ENCODE results near the gene OPN5.
"Not testable (repeated sequence)": the region's sequence is repeated elsewhere in the genome, so short reads cannot be mapped to it uniquely, and the experiment has no call there.

The OPN5 gene

DNA sequence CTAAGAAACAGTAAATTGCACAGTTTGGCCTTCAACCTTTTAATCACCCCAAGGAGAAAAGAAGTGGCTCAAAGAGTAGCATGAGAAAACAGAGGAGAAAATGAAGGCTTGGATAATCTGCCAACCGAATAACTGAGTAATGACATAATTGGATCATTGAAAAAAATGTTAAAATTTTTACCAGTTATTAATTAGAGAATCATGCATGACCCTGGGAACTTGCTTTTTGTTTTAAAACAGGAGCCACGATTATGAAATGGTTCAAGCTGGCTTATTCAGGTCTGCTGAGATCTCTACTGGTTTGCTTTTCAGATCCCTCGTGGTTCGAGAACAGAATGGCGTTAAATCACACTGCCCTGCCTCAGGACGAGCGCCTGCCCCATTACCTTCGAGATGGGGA lies at the start of gene OPN5:
TSS of gene OPN5 (plus strand) at position 301 of the 400 bp plus-strand sequence. CDS start at position 336, 35 bp downstream.
- DNase-seq (ENCODE audit: low read depth, low spot score), result no peak

DNA sequence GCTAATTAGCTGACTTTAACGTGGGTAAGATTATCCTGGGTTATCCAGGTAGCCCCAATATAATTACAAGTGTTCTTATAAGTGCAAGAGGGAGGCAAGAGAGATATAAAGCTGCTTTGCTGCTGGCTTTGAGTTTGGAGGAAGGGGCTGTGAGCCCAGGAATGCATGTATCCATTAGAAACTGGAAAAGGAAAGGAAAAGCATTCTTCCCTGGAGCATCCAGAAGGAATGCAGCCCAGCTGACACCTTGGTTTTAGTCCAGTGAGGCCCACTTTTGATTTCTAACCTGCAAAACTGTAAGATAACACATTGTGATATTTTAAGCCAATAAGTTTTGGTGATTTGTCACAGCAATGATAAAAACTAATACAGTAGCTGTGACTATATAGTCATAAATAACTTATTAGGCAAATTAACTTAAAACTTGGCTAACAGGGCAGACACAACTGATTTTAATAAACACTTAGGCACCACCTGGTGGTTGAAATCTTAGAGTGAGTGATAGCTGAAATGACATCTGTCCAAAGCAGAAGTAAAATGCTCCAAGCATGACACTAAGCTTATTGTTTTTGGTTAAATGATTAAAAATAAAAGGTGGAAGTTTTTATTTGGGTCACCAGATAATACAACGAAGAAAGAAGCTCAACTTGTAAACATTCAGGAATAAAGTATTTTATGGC lies 47.8 kb upstream of the OPN5 start:
- no peak for DNase-seq (ENCODE audit: low read depth, low spot score)

DNA sequence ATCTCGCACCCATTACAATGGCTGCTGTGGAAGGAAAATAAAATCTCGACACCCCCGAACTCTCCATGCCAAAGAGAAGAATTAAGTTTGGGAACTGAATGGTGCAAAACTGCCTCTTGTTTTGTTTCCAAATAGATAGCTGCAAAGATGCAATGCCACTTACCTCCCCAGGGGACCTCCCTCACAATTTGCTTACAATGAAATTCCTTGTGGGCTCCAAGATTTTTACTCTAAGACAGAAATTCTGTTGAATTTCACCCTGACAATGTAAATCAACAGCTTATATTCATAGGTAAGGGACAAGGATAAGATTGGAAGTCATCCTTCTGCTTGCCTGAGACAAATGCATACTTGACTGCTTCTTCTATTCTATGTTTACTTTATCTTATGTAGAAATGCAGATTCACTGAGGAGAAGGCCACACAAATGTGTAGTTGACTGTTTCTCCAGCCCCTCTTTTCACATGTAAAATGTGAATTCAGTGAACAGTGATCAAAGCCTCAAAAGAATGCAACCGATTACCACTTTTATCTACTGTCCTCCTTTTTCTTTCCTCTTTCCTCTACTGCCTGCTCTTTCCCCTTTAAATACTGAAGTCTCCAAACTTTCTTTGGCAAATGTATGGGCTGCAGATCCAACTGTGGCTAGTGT lies 46.9 kb upstream of the OPN5 start:
- no peak for DNase-seq (ENCODE audit: low read depth, low spot score)

DNA sequence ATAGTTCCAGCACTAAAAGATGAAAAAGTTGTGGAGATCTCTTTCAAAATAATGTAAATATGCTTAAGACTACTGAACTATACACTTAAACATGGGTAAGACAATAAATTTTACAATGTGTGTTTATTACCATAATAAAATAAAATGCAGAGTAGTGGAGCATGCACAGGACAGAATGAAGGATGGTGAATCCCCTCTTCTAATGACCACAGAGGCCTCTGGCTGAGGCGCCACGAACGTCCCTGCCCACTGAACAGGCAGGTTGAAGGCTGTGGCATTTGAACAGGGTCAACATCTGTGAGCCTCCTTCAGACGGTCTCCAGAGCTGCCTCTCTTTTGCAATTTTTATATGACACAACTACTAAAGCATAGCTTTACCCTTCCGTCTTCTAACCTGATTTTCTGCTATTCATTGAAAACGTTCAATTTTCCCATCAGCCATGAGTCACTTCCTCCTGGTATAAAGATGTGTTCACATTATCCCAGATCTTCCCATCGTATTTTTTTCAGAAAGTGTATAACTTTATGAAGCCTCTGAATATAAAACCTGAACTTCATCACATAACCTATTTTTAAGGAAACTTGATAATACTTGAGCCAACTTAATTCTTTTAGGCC lies 45.6 kb upstream of the OPN5 start:
- DNase-seq (ENCODE audit: low read depth, low spot score), result no peak

- no peak for DNase-seq (ENCODE audit: low read depth, low spot score)
Observed at GRCh38 chr6:47737406-47737805, 44.4 kb upstream of the OPN5 start.

DNA sequence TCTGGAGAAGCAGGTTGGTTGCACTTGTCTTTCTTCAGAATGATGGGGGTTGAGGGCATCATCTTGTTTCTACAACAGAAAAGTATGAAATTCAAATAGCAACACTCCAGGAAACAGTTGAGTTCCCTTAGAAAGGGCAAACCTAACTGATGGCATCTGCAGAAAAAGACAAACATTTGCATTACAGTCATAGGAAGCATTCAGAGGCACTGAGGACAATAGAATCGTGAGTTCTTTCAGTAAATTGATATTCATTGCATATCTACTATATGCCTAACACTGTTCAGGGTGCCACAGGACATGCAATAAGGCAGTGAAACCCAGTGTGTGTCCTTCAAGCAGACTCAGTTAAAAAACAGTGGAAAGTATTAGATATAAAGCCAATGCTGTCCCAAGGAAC lies 41.1 kb upstream of the OPN5 start:
- DNase-seq (ENCODE audit: low read depth, low spot score), result no peak

- no peak for DNase-seq (ENCODE audit: low read depth, low spot score)
Observed at GRCh38 chr6:47741807-47742206, 40.0 kb upstream of the OPN5 start.

DNA sequence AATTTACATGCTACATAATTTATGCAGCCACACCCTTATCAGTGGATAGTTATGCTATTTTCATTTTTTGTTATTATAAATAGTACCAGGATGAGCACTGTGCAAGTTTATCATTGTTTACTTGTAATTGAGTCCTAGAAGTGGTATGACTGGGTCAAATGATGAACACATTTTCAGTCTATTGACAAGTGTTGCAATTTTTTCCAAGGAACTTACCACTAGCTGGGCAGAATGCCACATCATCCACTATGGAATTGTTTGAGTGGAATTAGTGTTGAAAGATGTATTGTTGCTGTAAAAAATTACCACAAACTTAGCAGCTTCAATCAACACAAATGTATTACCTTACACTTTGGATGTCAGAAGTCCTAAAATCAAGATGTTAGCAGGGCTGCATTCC lies 38.1 kb upstream of the OPN5 start:
- DNase-seq (ENCODE audit: low read depth, low spot score), result no peak

GRCh38 chr6:47745269-47745668 lies 36.6 kb upstream of the OPN5 start:
- DNase-seq (ENCODE audit: low read depth, low spot score), result not testable (repeated sequence)

DNA sequence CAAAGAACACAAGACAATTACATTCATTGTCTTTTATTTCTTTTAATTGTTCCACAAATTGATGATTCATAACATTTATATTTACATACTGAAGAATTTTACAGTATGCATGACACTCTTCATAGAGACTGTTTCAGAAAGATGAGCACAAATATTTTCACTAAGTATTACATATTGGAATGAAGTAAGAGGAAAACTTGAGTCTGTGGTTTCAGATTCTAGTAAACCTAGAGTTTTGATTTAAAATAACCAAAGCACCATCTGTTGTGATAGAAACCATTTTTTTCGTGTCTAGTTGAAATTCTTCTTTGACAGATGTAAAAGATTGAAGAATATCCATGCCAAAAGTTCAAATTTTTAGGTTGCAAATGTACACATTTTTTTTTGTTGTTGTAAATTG lies 32.1 kb upstream of the OPN5 start:
- DNase-seq (ENCODE audit: low read depth, low spot score), result no peak

- DNase-seq (ENCODE audit: low read depth, low spot score), result no peak
Observed at GRCh38 chr6:47752801-47753200, 29.0 kb upstream of the OPN5 start.

DNA sequence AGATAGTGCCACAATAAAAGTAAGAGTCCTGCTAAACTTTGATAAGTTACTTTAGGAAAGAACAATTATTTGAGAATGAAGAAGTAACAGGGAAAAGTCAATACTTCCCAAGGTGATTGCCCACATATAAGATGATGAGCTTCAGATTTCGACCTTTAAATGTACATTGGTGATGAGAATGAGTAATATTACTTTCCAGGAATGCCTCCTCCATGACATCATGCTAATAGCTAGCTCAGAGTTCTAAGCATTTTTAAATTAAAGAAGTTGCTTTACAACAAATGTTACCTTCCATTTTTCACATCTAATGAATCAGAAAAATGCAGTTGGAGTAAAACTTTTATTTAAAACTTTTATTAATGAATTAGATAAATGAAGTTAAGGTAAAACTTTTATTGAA lies 22.5 kb upstream of the OPN5 start:
- DNase-seq (ENCODE audit: low read depth, low spot score), result no peak

DNA sequence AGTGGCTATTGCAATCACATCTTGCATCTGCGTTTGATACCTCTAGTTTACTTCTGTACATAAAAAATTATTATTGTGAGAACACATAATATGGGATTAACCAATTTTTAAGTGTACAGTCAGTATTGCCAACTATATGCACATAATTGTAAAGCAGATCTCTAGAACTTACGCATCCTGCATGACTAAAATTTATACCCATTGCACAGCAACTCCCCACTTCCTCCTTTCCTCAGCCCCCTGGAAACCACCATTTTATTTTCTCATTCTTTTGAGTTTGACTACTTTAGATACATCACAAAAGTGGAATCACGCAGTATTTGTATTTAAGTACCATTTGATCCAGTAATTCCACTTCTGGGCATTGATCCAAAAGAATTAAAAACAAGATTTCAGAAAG lies 19.3 kb upstream of the OPN5 start:
- no peak for DNase-seq (ENCODE audit: low read depth, low spot score)

DNA sequence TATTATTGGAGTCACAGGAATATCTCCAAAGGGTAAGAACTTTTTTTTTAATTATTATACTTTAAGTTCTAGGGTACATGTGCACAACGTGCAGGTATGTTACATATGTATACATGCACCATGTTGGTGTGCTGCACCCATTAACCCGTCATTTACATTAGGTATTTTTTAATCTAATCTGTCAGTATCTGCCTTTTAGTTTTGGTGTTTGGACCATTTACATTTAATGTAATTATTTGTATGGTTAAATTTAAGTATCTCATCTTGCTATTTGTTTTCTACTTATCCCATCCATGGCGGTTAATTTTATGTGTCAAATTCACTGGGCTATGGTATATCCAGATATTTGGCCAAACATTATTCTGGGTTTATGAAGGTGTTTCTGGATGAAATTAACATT lies 15.4 kb upstream of the OPN5 start:
- no peak for DNase-seq (ENCODE audit: low read depth, low spot score)

GRCh38 chr6:47767102-47767501 lies 14.7 kb upstream of the OPN5 start:
- DNase-seq (ENCODE audit: low read depth, low spot score), result no peak

GRCh38 chr6:47769982-47770381 lies 11.8 kb upstream of the OPN5 start:
- no peak for DNase-seq (ENCODE audit: low read depth, low spot score)

DNA sequence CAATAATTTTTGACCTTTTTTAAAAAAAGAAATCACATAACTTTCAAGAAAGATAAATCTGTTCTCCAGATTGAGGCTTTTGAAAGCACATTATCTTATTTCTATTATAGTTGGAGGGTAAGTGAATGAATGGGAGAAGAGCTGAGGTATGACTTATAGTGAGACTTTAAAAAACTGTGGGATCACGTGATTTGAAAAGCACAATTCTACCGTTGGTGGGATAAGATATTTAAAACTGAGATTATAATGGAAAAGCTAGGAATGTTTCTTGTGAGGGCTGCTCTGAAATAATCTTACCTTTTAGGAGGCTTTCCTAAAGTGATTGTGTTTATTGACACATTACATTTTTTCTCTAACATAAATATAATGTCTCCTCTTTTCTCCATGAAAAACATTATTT lies 9.5 kb upstream of the OPN5 start:
- DNase-seq (ENCODE audit: low read depth, low spot score), result no peak

DNA sequence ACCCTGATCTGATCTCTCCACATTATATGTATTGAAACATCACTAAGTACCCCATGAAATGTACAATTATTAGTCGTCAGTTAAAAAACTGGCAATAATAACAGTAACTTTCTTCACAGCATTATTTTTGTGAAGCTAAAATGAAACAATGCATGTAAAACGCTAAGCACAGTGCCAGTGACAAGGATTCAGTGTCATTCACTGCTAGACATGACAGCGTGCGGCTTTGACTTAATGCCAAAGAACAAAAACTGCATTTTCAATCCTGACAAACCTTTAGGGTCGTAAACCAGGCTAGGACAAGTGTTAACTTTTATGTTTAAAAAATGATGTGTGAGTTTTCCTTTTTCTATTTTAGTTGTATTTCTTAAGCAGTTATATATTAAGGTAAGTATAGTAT lies 8.8 kb upstream of the OPN5 start:
- DNase-seq (ENCODE audit: low read depth, low spot score), result no peak

DNA sequence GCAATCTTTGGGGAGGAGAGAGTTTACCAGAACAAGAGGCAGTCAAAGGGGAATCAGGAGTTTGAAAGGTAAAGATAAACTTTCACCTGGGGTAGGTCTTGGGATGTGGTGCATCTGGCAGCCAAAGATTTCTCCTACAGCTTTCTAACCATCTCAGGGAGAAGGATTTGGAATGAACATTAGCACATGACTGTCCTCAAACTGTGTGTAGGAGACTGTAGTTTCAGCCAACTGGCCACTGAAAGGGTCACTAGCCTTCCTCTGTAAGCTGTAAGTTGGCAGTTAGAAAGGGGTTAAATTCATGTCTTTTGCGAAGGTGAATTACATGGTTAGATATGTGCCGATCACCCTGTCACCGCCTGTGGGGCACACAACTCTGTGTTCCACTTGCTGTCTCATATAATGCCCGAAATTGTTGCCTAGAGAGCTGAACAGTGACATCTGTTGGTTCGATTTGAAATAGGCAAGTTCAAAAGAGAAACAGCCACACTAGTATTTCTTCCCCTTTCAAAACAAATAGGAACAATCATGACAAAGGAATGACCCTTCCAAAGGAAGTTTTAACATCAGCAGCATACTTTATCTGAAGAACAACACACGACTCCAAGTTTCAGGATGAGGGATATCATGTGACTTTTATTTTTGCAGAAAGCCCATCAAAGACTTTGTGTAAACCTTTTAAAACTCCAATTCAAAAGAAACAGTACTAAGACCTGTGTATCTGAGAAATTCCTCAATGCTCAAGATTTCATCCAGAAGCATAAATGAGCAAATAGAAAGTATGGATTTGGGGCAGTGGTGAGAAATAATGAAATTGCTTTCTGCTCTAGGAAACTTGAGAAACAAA lies 1.1 kb upstream of the OPN5 start:
- DNase-seq (ENCODE audit: low read depth, low spot score), result no peak

DNA sequence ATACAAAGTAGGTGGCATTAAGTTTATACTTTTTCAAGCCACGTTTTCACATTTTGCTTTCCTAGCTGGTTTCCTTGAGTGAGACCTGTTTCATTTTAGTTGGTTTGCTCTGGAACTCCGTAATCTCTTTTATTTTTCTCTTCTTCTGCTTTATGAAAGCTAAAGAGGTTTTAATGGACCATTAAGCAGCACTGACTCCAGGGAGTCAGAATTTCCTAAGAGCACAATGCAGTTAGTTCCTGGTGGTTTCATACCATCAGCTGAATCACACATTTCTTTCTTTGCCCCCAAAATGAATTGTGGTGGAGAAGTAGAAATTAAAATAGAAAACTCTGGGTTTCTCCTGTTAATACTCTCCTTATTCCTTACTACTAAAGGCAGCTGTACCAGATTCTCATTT lies 3.4 kb downstream of the OPN5 start:
- no peak for DNase-seq (ENCODE audit: low read depth, low spot score)

DNA sequence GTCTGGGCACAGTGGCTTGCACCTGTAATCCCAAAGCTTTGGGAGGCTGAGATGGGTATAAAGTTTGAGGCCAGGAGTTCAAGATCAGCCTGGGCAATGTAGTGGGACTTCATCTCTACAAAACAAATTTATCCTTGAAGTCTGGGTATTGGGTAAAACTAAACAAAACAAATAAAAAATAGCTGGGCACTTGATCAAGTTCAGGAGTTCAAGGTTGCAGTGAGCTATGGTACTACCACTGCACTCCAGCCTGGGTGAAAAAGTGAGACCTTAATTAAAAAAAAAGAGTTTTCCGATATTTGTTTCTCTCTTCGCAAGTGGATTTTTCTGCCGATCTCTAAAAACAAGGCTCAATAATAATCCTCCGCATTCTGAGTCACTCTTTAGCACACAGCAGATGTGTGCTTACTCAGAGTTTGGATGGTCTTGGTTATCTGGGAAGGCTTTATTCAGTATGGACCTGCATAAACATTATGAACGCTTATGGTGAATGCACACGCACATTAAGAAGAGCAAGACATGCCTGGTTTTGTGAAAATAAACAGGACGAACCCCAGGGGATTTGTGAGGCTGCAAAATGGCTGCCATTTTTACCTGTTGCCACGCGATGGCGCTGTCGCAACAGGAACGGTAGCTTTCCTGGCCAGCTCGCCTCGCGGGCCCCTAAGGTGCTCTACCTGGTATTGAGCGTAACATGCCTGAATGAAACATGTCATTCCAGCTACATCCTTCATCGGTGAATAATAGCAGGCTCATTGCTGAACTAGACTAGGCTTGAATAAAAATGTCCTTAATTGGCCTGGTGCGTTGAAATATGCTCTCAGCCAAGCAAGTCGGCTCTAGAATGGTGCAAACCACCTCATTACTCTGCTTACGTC lies 6.0 kb downstream of the OPN5 start:
- DNase-seq (ENCODE audit: low read depth, low spot score), result peak; percentile 6
